Superior temporal gyrus (tissue), 1 donor: Measurements from ENCODE around the gene RAB8A.
"Not testable (repeated sequence)": the region's sequence is repeated elsewhere in the genome, so short reads cannot be mapped to it uniquely, and the experiment has no call there.

Experiments
- DNase-seq: peaks from one replicate; pipeline ENCODE4 v3.0.0-alpha.2; 2016; ENCODE audit errors: extremely low spot score

The RAB8A gene

GRCh38 chr19:16178866-16179265 lies 67.2 kb downstream of the RAB8A start:
- DNase-seq = not testable (repeated sequence)

GRCh38 chr19:16180611-16181010 lies 68.9 kb downstream of the RAB8A start:
- DNase-seq = no peak
